Activated effector memory CD4-positive, alpha-beta T cell treated with anti-CD3 and anti-CD28 coated beads, Interleukin-2, amount 50 U/mL, for 16 hours (primary cell): ENCODE data around the gene AGBL3.
"Not testable (repeated sequence)": the region's sequence is repeated elsewhere in the genome, so short reads cannot be mapped to it uniquely, and the experiment has no call there.

ENCODE experiments used
- DNase-seq: peaks from one replicate; pipeline ENCODE4 v3.0.0-alpha.2; 2020

The AGBL3 gene

GRCh38 chr7:135169141-135169963 lies 183.0 kb downstream of the AGBL3 start:
- DNase-seq = peak; percentile 88

GRCh38 chr7:135169964-135170273 lies 183.6 kb downstream of the AGBL3 start:
- peak; percentile 76 for DNase-seq

GRCh38 chr7:135170274-135170997 lies 184.1 kb downstream of the AGBL3 start, which contains the start of gene CYREN:
CYREN (minus strand) TSS chr7:135170707; CDS start chr7:135168922, 1,785 bp downstream.
- peak; percentile 97 for DNase-seq

GRCh38 chr7:135170998-135171481 lies 184.7 kb downstream of the AGBL3 start:
- not testable (repeated sequence) for DNase-seq

- not testable (repeated sequence) for DNase-seq
These were observed 185.4 kb downstream of the AGBL3 start for GRCh38 chr7:135171581-135172291.

- DNase-seq = not testable (repeated sequence)
These were observed 187.6 kb downstream of the AGBL3 start for GRCh38 chr7:135173916-135174315.

GRCh38 chr7:135174941-135175340 lies 188.6 kb downstream of the AGBL3 start:
- no peak for DNase-seq

- DNase-seq = no peak
These were observed 189.6 kb downstream of the AGBL3 start for GRCh38 chr7:135175931-135176330.

- DNase-seq = no peak
These were observed 190.9 kb downstream of the AGBL3 start for GRCh38 chr7:135177028-135177696.

GRCh38 chr7:135178364-135178763 lies 192.1 kb downstream of the AGBL3 start:
- DNase-seq = no peak

- DNase-seq = no peak
These were observed 193.1 kb downstream of the AGBL3 start for GRCh38 chr7:135179321-135179925.

GRCh38 chr7:135180122-135180521 lies 193.8 kb downstream of the AGBL3 start:
- no peak for DNase-seq

GRCh38 chr7:135181261-135181928 lies 195.1 kb downstream of the AGBL3 start:
- no peak for DNase-seq

- no peak for DNase-seq
These were observed 195.8 kb downstream of the AGBL3 start for GRCh38 chr7:135181929-135182678.

GRCh38 chr7:135183478-135183877 lies 197.2 kb downstream of the AGBL3 start:
- no peak for DNase-seq

- DNase-seq = no peak
These were observed 198.0 kb downstream of the AGBL3 start for GRCh38 chr7:135184254-135184841.
